Measurements from ENCODE around the gene ZSWIM7. TPM values are rescaled to one million over a fixed set of nuclear protein-coding genes. Genes with fewer than 3 reads are reported as not detected.
"Not testable (repeated sequence)": the region's sequence is repeated elsewhere in the genome, so short reads cannot be mapped to it uniquely, and the experiment has no call there.

Gene ZSWIM7
- total RNA-seq, 1 donor from 2014 or later: 43.9 TPM

- Histone ChIP-seq H2AFZ (replicated peaks) (no peak overlapping the region), H3K4me1 (no peaks in the 10 kb centered on the region), H3K4me2 (no peak overlapping the region), H3K4me3 (no peak overlapping the region), H3K79me2 (ENCODE audit: low read depth) (no peaks in the 10 kb centered on the region), H3K9ac (no peak overlapping the region), H3K27me3 (peaks cover 43% of the 10 kb centered on the region), H3F3A (ENCODE audit: low read depth) (peaks cover 2% of the 10 kb centered on the region), H3K36me3 (no peaks in the 10 kb centered on the region), H3K9me3 (ENCODE audit: low read depth) (no peaks in the 10 kb centered on the region), H3K27ac (no peak overlapping the region), H4K20me1 (ENCODE audit: low read depth) (no peaks in the 10 kb centered on the region)
- no peaks in the 10 kb centered on the region for H3K36me3 Mint-ChIP-seq
- H3K4me1 Mint-ChIP-seq: peaks cover 17% of the 10 kb centered on the region
- H3K9me3 Mint-ChIP-seq: peaks cover 4% of the 10 kb centered on the region
- TF ChIP-seq EZH2 (IDR thresholded peaks at IDR 0.05): no peak
- no peak for TF ChIP-seq EZH2phosphoT487 (IDR thresholded peaks at IDR 0.05)
- TF ChIP-seq CTCF (IDR thresholded peaks at IDR 0.05): no peak
- no peak for DNase-seq (ENCODE audit: low spot score)
- no peak overlapping the region for H3K27ac Mint-ChIP-seq
- H3K4me3 Mint-ChIP-seq: no peak overlapping the region
- H3K27me3 Mint-ChIP-seq (ENCODE audit: insufficient read depth, low read depth): peaks cover 27% of the 10 kb centered on the region
These were observed 57.7 kb downstream of the ZSWIM7 start for GRCh38 chr17:15941781-15942180.

GRCh38 chr17:15936481-15936880, 63.0 kb downstream of the ZSWIM7 start:
- H3K36me3 Mint-ChIP-seq; H3K4me2 ChIP-seq; DNase-seq (ENCODE audit: low spot score): not testable (repeated sequence)

GRCh38 chr17:15935891-15936290, 63.6 kb downstream of the ZSWIM7 start:
- Mint-ChIP-seq H3K9me3 (peaks cover 2% of the 10 kb centered on the region), H3K4me3 (no peak overlapping the region), H3K4me1 (no peaks in the 10 kb centered on the region), H3K36me3 (no peaks in the 10 kb centered on the region), H3K27me3 (ENCODE audit: insufficient read depth, low read depth) (no peaks in the 10 kb centered on the region), H3K27ac (no peak overlapping the region)
- H3K9me3 ChIP-seq (ENCODE audit: low read depth): no peaks in the 10 kb centered on the region
- H3K36me3 ChIP-seq: no peaks in the 10 kb centered on the region
- H2AFZ ChIP-seq (replicated peaks): no peak overlapping the region
- H3F3A ChIP-seq (ENCODE audit: low read depth): no peaks in the 10 kb centered on the region
- H3K4me3 ChIP-seq: no peak overlapping the region
- no peak overlapping the region for H3K27ac ChIP-seq
- H3K4me1 ChIP-seq: no peaks in the 10 kb centered on the region
- no peak overlapping the region for H3K4me2 ChIP-seq
- H3K27me3 ChIP-seq: no peaks in the 10 kb centered on the region
- H4K20me1 ChIP-seq (ENCODE audit: low read depth): no peaks in the 10 kb centered on the region
- H3K79me2 ChIP-seq (ENCODE audit: low read depth): no peaks in the 10 kb centered on the region
- DNase-seq (ENCODE audit: low spot score): no peak
- H3K9ac ChIP-seq: no peak overlapping the region
- no peak for TF ChIP-seq EZH2 (IDR thresholded peaks at IDR 0.05)
- no peak for TF ChIP-seq CTCF (IDR thresholded peaks at IDR 0.05)

More at GRCh38 chr17:15936481-15936880, 63.0 kb downstream of the ZSWIM7 start:
- H3K4me1 Mint-ChIP-seq; H3K79me2 ChIP-seq (ENCODE audit: low read depth); H3K9ac ChIP-seq; H3K4me3 Mint-ChIP-seq; H3K27me3 ChIP-seq; H3K27ac ChIP-seq; H4K20me1 ChIP-seq (ENCODE audit: low read depth); H3F3A ChIP-seq (ENCODE audit: low read depth); H3K4me1 ChIP-seq; H2AFZ ChIP-seq (replicated peaks); H3K27me3 Mint-ChIP-seq (ENCODE audit: insufficient read depth, low read depth); H3K4me3 ChIP-seq; H3K27ac Mint-ChIP-seq; H3K9me3 Mint-ChIP-seq; H3K9me3 ChIP-seq (ENCODE audit: low read depth); H3K36me3 ChIP-seq: not testable (repeated sequence)

- no peak overlapping the region for H3K27ac ChIP-seq
- H3K4me2 ChIP-seq: no peak overlapping the region
- H3K9me3 ChIP-seq (ENCODE audit: low read depth): no peaks in the 10 kb centered on the region
- H3K9ac ChIP-seq: no peak overlapping the region
- no peaks in the 10 kb centered on the region for H4K20me1 ChIP-seq (ENCODE audit: low read depth)
- H3K4me1 ChIP-seq: no peaks in the 10 kb centered on the region
- peaks cover under 1% of the 10 kb centered on the region for H3K4me1 Mint-ChIP-seq
- H3F3A ChIP-seq (ENCODE audit: low read depth): no peaks in the 10 kb centered on the region
- H3K36me3 ChIP-seq: no peaks in the 10 kb centered on the region
- TF ChIP-seq EZH2 (IDR thresholded peaks at IDR 0.05) (no peak), CTCF (IDR thresholded peaks at IDR 0.05) (no peak), EZH2phosphoT487 (IDR thresholded peaks at IDR 0.05) (no peak)
- H3K36me3 Mint-ChIP-seq: no peaks in the 10 kb centered on the region
- H3K9me3 Mint-ChIP-seq: no peaks in the 10 kb centered on the region
- H3K4me3 ChIP-seq: no peak overlapping the region
- H3K27me3 Mint-ChIP-seq (ENCODE audit: insufficient read depth, low read depth): peaks cover 1% of the 10 kb centered on the region
- H3K4me3 Mint-ChIP-seq: no peak overlapping the region
- H3K79me2 ChIP-seq (ENCODE audit: low read depth): no peaks in the 10 kb centered on the region
- no peak overlapping the region for H2AFZ ChIP-seq (replicated peaks)
- H3K27ac Mint-ChIP-seq: no peak overlapping the region
- no peak for DNase-seq (ENCODE audit: low spot score)
- no peaks in the 10 kb centered on the region for H3K27me3 ChIP-seq
These were observed 64.6 kb downstream of the ZSWIM7 start for GRCh38 chr17:15934866-15935265.
